Naive thymus-derived CD4-positive, alpha-beta T cell (primary cell): Measurements from ENCODE around the gene NF2. TPM values are rescaled to one million over a fixed set of nuclear protein-coding genes. Genes with fewer than 3 reads are reported as not detected.

Experiments used
- ATAC-seq: fragments of 150-1000 bp; cut with Tn5 transposase; 2 replicates; pipeline ENCODE4 v1.10.0; 2021; ENCODE audit warnings: mild to moderate bottlenecking, moderate library complexity
- CTCF ChIA-PET: fragments of 350-600 bp; sonication (Branson Sonifier 250); formaldehyde crosslinking; loops from one replicate; lab custom pipeline; 2021; ENCODE audit warnings: antibody characterized with exemption; lab: Charles Lee
- POLR2A ChIA-PET: fragments of 350-600 bp; sonication (Branson Sonifier 250); formaldehyde crosslinking; loops from one replicate; lab custom pipeline; 2021; ENCODE audit warnings: antibody characterized with exemption, inconsistent platforms; lab: Charles Lee
- DNase-seq, 9 donors: peaks; one replicate each; pipeline versions ENCODE4 v3.0.0 to v3.0.0-alpha.2; 2020 to 2022; ENCODE audit warnings: mixed read lengths in 1 of 9
- H3K27ac ChIP-seq: one replicate; pipeline ENCODE4 v1.7.0; 2013; ENCODE audit warnings: mild to moderate bottlenecking, low read depth, low read length, moderate library complexity
- H3K27me3 ChIP-seq, 2 donors: one replicate each; pipeline ENCODE4 v1.7.0; 2013; ENCODE audit warnings: low read length in 2 of 2, mild to moderate bottlenecking in 2 of 2, moderate library complexity in 2 of 2; ENCODE audit not compliant: control insufficient read depth in 2 of 2, insufficient read depth in 2 of 2
- H3K36me3 ChIP-seq, 3 experiments: 1 replicate in 2 of 3; 2 replicates in 1 of 3; pipeline ENCODE4 v1.7.0; 2013; ENCODE audit warnings: low read length in 3 of 3, mild to moderate bottlenecking in 3 of 3, moderate library complexity in 1 of 3; ENCODE audit not compliant: insufficient read depth in 3 of 3, control insufficient read depth in 2 of 3
- H3K4me1 ChIP-seq, 2 donors: one replicate each; pipeline ENCODE4 v1.7.0; 2013; ENCODE audit warnings: low read length in 2 of 2, mild to moderate bottlenecking in 2 of 2, moderate library complexity in 1 of 2; ENCODE audit not compliant: control insufficient read depth in 2 of 2, insufficient read depth in 2 of 2
- H3K4me3 ChIP-seq: 2 replicates; pipeline ENCODE4 v1.7.0; 2013; ENCODE audit warnings: mild to moderate bottlenecking, low read length
- H3K9me3 ChIP-seq, 3 experiments: 1 replicate in 2 of 3; 2 replicates in 1 of 3; pipeline ENCODE4 v1.7.0; 2013; ENCODE audit warnings: low read length in 3 of 3; ENCODE audit not compliant: control insufficient read depth in 2 of 3
- H3K27ac Mint-ChIP-seq, 9 donors: one replicate each; pipeline ENCODE4 v1.8.0; 2020 to 2022; ENCODE audit warnings: mixed read lengths in 9 of 9, mild to moderate bottlenecking in 8 of 9, moderate library complexity in 5 of 9, inconsistent platforms in 2 of 9
- H3K27me3 Mint-ChIP-seq, 5 donors: one replicate each; pipeline ENCODE4 v1.8.0; 2021 to 2022; ENCODE audit warnings: mixed read lengths in 5 of 5, mild to moderate bottlenecking in 1 of 5
- H3K36me3 Mint-ChIP-seq, 5 donors: one replicate each; pipeline ENCODE4 v1.8.0; 2020 to 2022; ENCODE audit warnings: mixed read lengths in 5 of 5, mild to moderate bottlenecking in 3 of 5, inconsistent platforms in 1 of 5
- H3K4me1 Mint-ChIP-seq, 7 donors: one replicate each; pipeline ENCODE4 v1.8.0; 2020 to 2022; ENCODE audit warnings: mixed read lengths in 7 of 7, mild to moderate bottlenecking in 3 of 7, inconsistent platforms in 1 of 7
- H3K4me3 Mint-ChIP-seq, 10 donors: one replicate each; pipeline ENCODE4 v1.8.0; 2020 to 2022; ENCODE audit warnings: mild to moderate bottlenecking in 10 of 10, mixed read lengths in 10 of 10, moderate library complexity in 6 of 10, inconsistent platforms in 2 of 10
- H3K9me3 Mint-ChIP-seq, 11 donors: one replicate each; pipeline ENCODE4 v1.8.0; 2020 to 2022; ENCODE audit warnings: mixed read lengths in 11 of 11, mild to moderate bottlenecking in 4 of 11, inconsistent platforms in 1 of 11, moderate library complexity in 1 of 11
- intact Hi-C, 2 donors: fragments of 100-400 bp; cut with micrococcal nuclease; formaldehyde crosslinking; loops; one replicate each; pipeline ENCODE4 v1.15.1; 2023
- polyA plus RNA-seq, 2 donors: library from polyadenylated mRNA; unstranded; fragments of 300-500 nt; fragmentation: Illumina TruSeq; gene quantifications; one replicate each; pipeline ENCODE4 v1.2.3, GENCODE V29; 2021
- total RNA-seq, 6 experiments: library from RNA in 5 of 6; stranded (reverse) in 5 of 6; gene quantifications; 1 replicate in 5 of 6; 2 replicates in 1 of 6; pipeline ENCODE4 v1.2.3 and lab custom pipeline; 2021 to 2026

The NF2 gene
- total and polyA plus RNA-seq, 7 experiments from 2014 or later: 15.6 to 56.3 (median 27.6) TPM

- ATAC-seq (no peak), DNase-seq (no peak)
- H3K27ac Mint-ChIP-seq: peak overlapping the region in 2 of 9 donors; percentile 19 to 50
- no peaks in the 10 kb centered on the region for H3K27me3 ChIP-seq
- H3K4me1 Mint-ChIP-seq: peaks cover 0 to 38% (median 7%) of the 10 kb centered on the region in 7 donors
- no peak overlapping the region for H3K27ac ChIP-seq
- peaks cover 0 to 74% (median 3%) of the 10 kb centered on the region in 3 experiments for H3K36me3 ChIP-seq
- H3K9me3 Mint-ChIP-seq: no peaks in the 10 kb centered on the region
- no peak overlapping the region for H3K4me3 ChIP-seq
- H3K27me3 Mint-ChIP-seq: no peaks in the 10 kb centered on the region
- no peaks in the 10 kb centered on the region for H3K9me3 ChIP-seq
- ChIA-PET CTCF (interaction anchor here (2.1 kb wide), 1 partner anchor 9 kb away, joined by 4 read pairs; no protein-coding TSS in a partner anchor), POLR2A (no interaction called here)
- H3K4me1 ChIP-seq: peaks cover 0 to 5% of the 10 kb centered on the region in 2 donors
- H3K36me3 Mint-ChIP-seq: peaks cover 0 to 41% (median 1%) of the 10 kb centered on the region in 5 donors
- intact Hi-C loops: loop anchor here in 1 of 2 donors (5.0 kb wide), 1 partner anchor 396 kb away; no protein-coding TSS in a partner anchor
- no peak overlapping the region for H3K4me3 Mint-ChIP-seq
Observed at GRCh38 chr22:29691636-29692326, 88.3 kb downstream of the NF2 start.

DNA sequence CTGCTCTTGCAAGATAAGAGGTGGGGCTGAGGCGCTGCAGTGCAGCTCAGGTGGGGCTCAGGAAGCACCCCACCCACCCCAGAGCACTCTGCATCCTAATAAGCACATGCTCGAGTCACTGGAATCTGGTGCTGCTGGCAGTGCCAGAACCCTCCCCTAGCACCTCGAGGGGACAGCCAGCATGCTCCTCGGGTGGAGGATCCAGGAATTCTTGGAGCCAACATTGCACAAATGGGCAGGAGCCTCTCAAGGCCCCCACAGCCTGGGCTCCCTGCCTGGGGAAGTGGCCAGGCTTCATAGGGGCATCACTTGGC, 88.9 kb downstream of the NF2 start:
- no peaks in the 10 kb centered on the region for H3K9me3 ChIP-seq
- Mint-ChIP-seq H3K27ac (peak overlapping the region in 1 of 9 donors; percentile 50), H3K4me3 (no peak overlapping the region), H3K4me1 (peaks cover 0 to 38% (median 7%) of the 10 kb centered on the region in 7 donors), H3K27me3 (no peaks in the 10 kb centered on the region), H3K36me3 (peaks cover 0 to 41% (median 1%) of the 10 kb centered on the region in 5 donors), H3K9me3 (no peaks in the 10 kb centered on the region)
- no peak for DNase-seq
- no peaks in the 10 kb centered on the region for H3K27me3 ChIP-seq
- ChIA-PET CTCF (no interaction called here), POLR2A (no interaction called here)
- H3K4me1 ChIP-seq: peaks cover 0 to 5% of the 10 kb centered on the region in 2 donors
- peaks cover 0 to 72% (median 3%) of the 10 kb centered on the region in 3 experiments for H3K36me3 ChIP-seq
- intact Hi-C loops: loop anchor here in 1 of 2 donors (5.0 kb wide), 1 partner anchor 395 kb away; no protein-coding TSS in a partner anchor
- H3K27ac ChIP-seq: no peak overlapping the region
- ATAC-seq: no peak
- H3K4me3 ChIP-seq: no peak overlapping the region

GRCh38 chr22:29693161-29693560, 89.7 kb downstream of the NF2 start:
- CTCF ChIA-PET: no interaction called here
- intact Hi-C loops: loop anchor here in 1 of 2 donors (5.0 kb wide), 1 partner anchor 394 kb away; no protein-coding TSS in a partner anchor
- H3K36me3 Mint-ChIP-seq: peaks cover 0 to 42% (median 1%) of the 10 kb centered on the region in 5 donors

DNA sequence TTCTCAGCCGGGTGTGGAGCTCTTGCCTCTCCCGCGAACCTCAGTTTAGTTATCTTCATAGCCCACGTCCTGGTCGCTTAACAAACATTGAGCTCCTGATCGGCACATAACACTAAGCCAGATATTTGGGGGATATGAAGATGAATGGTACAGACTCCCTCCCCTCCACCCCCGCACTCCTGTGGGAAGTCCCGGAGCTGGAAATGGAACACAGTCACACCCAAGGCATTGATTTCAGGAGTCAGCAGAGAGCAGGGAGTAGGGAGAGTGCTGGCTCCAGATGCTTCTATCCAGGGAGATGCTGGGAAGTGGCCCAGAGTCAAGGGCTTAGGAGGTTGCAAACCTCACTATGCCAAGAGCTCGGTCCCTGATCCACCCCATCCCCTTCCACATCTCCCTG, 90.2 kb downstream of the NF2 start:
- POLR2A ChIA-PET: no interaction called here
- H3K9me3 Mint-ChIP-seq: no peaks in the 10 kb centered on the region
- Histone ChIP-seq H3K36me3 (peaks cover 0 to 69% (median 3%) of the 10 kb centered on the region in 3 experiments), H3K4me1 (peaks cover 0 to 5% of the 10 kb centered on the region in 2 donors), H3K4me3 (no peak overlapping the region), H3K27ac (no peak overlapping the region), H3K9me3 (no peaks in the 10 kb centered on the region), H3K27me3 (no peaks in the 10 kb centered on the region)
- peaks cover 0 to 45% (median 1%) of the 10 kb centered on the region in 5 donors for H3K36me3 Mint-ChIP-seq
- H3K27me3 Mint-ChIP-seq: no peaks in the 10 kb centered on the region
- peaks cover 0 to 38% (median 6%) of the 10 kb centered on the region in 7 donors for H3K4me1 Mint-ChIP-seq
- CTCF ChIA-PET: no interaction called here
- H3K4me3 Mint-ChIP-seq: no peak overlapping the region
- H3K27ac Mint-ChIP-seq: peak overlapping the region in 1 of 9 donors; percentile 26
- no peak for ATAC-seq
- no peak for DNase-seq
- intact Hi-C loops: loop anchor here in 1 of 2 donors (5.0 kb wide), 1 partner anchor 394 kb away; no protein-coding TSS in a partner anchor

More at GRCh38 chr22:29693161-29693560, 89.7 kb downstream of the NF2 start:
- Histone ChIP-seq H3K36me3 (peaks cover 0 to 73% (median 3%) of the 10 kb centered on the region in 3 experiments), H3K27me3 (no peaks in the 10 kb centered on the region), H3K4me1 (peaks cover 0 to 5% of the 10 kb centered on the region in 2 donors), H3K4me3 (no peak overlapping the region), H3K9me3 (no peaks in the 10 kb centered on the region), H3K27ac (no peak overlapping the region)
- Mint-ChIP-seq H3K4me1 (peaks cover 0 to 38% (median 7%) of the 10 kb centered on the region in 7 donors), H3K27ac (peak overlapping the region in 3 of 9 donors; percentile 5 to 49 (median 26)), H3K4me3 (no peak overlapping the region), H3K9me3 (no peaks in the 10 kb centered on the region), H3K27me3 (no peaks in the 10 kb centered on the region)
- ATAC-seq (no peak), DNase-seq (no peak)
- POLR2A ChIA-PET: no interaction called here

- intact Hi-C loops: no loop called here
- no peaks in the 10 kb centered on the region for H3K9me3 Mint-ChIP-seq
- H3K27ac Mint-ChIP-seq: peak overlapping the region in 1 of 9 donors; percentile 28
Observed at GRCh38 chr22:29695129-29695926, 91.9 kb downstream of the NF2 start.

DNA sequence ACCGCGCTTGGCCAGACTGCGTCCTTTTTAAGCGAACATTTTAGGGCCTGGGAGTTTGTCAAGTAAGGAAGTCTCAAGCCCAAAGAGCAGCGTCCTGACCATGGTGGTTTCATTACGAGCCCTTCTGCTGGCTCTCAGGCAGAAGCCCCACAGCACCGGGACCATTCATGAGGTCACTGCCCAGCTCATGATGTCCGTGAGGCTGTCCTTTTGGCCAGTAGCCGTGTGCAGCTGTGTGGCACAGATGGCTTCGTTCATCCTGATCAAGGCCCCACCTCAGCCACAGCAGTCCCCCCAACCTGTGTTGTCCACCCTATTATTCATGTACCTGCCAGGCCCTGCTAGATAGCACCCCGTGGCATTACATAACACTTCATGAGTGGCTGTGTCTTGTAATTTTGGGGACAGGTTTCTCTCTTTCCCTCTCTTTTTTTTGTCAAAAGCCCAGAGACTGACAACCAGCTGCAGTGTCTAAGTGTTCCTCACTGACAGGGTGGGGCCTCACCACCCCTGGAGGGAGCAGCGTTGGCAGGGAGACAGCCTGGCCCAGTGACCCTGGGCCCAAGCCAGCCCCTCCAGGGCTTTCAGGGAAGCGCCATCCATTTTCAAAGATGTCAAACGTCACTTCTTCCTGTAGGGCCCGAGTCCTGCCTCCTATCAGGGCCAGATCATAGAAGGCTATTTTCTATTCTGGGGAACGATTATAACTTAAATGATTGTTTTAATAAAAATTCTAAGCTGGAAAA, 94.6 kb downstream of the NF2 start:
- peaks cover 13 to 29% (median 23%) of the 10 kb centered on the region in 7 donors for H3K4me1 Mint-ChIP-seq
- ATAC-seq (no peak), DNase-seq (no peak)
- ChIA-PET POLR2A (no interaction called here), CTCF (no interaction called here)
- Histone ChIP-seq H3K36me3 (peaks cover 0 to 48% (median 1%) of the 10 kb centered on the region in 3 experiments), H3K27ac (no peak overlapping the region), H3K9me3 (no peaks in the 10 kb centered on the region), H3K4me3 (no peak overlapping the region), H3K27me3 (no peaks in the 10 kb centered on the region), H3K4me1 (peaks cover 0 to 19% of the 10 kb centered on the region in 2 donors)
- H3K4me3 Mint-ChIP-seq: no peak overlapping the region
- H3K27ac Mint-ChIP-seq: peak overlapping the region in 4 of 9 donors; percentile 17 to 52 (median 50)
- peaks cover 0 to 2% (median 0%) of the 10 kb centered on the region in 5 donors for H3K27me3 Mint-ChIP-seq
- peaks cover 0 to 42% (median 0%) of the 10 kb centered on the region in 5 donors for H3K36me3 Mint-ChIP-seq
- no peaks in the 10 kb centered on the region for H3K9me3 Mint-ChIP-seq
- intact Hi-C loops: no loop called here

More at GRCh38 chr22:29695129-29695926, 91.9 kb downstream of the NF2 start:
- no peaks in the 10 kb centered on the region for H3K27me3 ChIP-seq
- H3K36me3 ChIP-seq: peaks cover 0 to 64% (median 3%) of the 10 kb centered on the region in 3 experiments
- H3K4me1 ChIP-seq: peaks cover 0 to 7% of the 10 kb centered on the region in 2 donors
- H3K27me3 Mint-ChIP-seq: no peaks in the 10 kb centered on the region
- POLR2A ChIA-PET: interaction anchor here (0.9 kb wide), 1 partner anchor 591 kb away, joined by 3 read pairs; no protein-coding TSS in a partner anchor
- H3K27ac ChIP-seq: no peak overlapping the region
- H3K9me3 ChIP-seq: no peaks in the 10 kb centered on the region
- CTCF ChIA-PET: no interaction called here
- no peak overlapping the region for H3K4me3 Mint-ChIP-seq
- ATAC-seq (no peak), DNase-seq (no peak)
- H3K36me3 Mint-ChIP-seq: peaks cover 0 to 43% (median 0%) of the 10 kb centered on the region in 5 donors
- no peak overlapping the region for H3K4me3 ChIP-seq
- peaks cover 0 to 27% (median 8%) of the 10 kb centered on the region in 7 donors for H3K4me1 Mint-ChIP-seq
